Measurements from ENCODE around the gene ADCYAP1R1.

ADCYAP1R1 gene

DNA sequence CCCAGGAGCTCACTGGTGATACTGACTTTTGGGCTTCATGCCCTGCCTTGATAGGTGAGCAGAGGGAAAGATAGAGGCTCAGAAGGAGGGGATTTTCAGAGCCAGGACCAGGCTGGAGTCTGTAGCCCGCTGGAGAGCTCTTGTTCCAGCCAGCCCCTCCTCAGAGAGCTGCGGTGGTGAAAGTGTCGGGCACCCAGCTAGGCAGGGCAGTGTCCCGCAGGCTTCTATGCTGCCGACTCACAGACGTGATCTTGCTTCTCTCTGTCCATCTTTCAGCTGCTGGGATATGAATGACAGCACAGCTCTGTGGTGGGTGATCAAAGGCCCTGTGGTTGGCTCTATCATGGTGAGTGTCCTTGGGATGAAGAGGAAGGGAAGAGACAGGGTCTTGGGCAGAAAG is 35.2 kb downstream of the ADCYAP1R1 start:
- TF ChIP-seq, protein P1, sequence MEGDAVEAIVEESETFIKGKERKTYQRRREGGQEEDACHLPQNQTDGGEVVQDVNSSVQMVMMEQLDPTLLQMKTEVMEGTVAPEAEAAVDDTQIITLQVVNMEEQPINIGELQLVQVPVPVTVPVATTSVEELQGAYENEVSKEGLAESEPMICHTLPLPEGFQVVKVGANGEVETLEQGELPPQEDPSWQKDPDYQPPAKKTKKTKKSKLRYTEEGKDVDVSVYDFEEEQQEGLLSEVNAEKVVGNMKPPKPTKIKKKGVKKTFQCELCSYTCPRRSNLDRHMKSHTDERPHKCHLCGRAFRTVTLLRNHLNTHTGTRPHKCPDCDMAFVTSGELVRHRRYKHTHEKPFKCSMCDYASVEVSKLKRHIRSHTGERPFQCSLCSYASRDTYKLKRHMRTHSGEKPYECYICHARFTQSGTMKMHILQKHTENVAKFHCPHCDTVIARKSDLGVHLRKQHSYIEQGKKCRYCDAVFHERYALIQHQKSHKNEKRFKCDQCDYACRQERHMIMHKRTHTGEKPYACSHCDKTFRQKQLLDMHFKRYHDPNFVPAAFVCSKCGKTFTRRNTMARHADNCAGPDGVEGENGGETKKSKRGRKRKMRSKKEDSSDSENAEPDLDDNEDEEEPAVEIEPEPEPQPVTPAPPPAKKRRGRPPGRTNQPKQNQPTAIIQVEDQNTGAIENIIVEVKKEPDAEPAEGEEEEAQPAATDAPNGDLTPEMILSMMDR (IDR thresholded peaks at IDR 0.05; ENCODE audit: control insufficient read depth, insufficient read depth, low read depth, low read length, missing control alignments), result no peak
- DNase-seq (ENCODE audit: low read depth), result no peak

DNA sequence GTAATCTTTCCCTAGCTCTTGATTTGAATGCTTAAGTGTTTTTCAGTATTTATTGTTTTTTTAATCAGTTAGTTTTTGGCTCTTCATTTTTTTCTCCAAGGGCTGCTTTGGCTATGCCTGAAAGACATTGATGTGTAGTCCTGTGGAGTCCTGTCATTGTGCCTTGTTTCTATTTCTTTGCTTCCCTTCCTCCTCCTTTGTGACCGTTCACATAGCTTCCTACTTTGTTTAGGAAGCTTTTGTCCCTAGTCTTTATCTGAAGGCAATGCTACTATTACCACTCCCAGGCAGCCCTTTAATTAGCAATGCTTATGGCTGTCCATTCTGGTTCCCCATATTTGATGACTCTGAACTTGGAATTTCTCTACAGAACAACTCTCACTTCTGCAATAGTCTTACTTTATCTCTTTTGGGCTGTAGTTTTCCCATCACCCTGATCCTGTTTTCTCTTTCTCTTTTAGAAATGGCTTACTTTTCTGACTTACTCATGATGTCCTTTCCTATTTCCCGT is 39.9 kb downstream of the ADCYAP1R1 start:
- TF ChIP-seq, protein P1 (IDR thresholded peaks at IDR 0.05; ENCODE audit: control insufficient read depth, insufficient read depth, low read depth, low read length, missing control alignments), result no peak
- no peak for DNase-seq (ENCODE audit: low read depth)
- H3K4me3 ChIP-seq (ENCODE audit: control insufficient read depth, low read depth, low read length), result no peak overlapping the region

More for the DNA sequence above, 35.2 kb downstream of the ADCYAP1R1 start:
- no peak overlapping the region for H3K4me3 ChIP-seq (ENCODE audit: control insufficient read depth, low read depth, low read length)

DNA sequence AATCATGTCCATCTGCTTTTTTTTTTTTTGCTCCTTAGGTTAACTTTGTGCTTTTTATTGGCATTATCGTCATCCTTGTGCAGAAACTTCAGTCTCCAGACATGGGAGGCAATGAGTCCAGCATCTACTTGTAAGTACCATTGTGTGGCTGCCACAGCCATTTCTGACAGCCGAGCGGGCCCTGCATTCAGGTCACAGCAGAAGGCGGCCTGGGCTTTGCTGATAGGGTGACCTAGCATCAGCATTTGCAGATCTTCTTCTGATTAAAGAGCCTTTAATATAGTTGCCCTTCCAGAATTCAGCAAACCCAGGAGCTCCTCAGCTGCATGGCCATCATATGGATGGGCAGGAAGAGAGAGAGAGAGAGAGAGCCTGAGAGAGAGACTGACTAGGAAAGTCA is 40.5 kb downstream of the ADCYAP1R1 start:
- no peak overlapping the region for H3K4me3 ChIP-seq (ENCODE audit: control insufficient read depth, low read depth, low read length)
- TF ChIP-seq, protein P1 (IDR thresholded peaks at IDR 0.05; ENCODE audit: control insufficient read depth, insufficient read depth, low read depth, low read length, missing control alignments), result no peak
- no peak for DNase-seq (ENCODE audit: low read depth)

DNA sequence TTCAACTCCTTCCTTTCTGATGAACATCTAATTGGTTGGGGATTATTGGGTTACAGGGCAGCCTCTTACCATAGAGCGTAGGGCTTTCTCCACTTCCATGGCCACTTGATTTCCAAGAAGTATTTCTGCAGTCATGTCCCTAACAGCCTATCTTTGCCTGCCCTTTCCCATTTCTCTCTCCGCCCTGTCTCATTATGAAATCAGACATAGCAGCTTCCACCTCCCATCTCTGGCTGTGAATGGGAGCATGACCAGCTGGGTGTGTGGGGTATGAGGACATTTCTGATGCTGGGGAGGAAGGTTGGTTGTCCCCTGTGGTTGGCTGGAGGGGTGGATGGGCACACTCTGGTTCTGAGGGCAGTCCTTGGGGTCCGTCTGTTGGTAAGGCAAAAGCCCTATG is 41.2 kb downstream of the ADCYAP1R1 start:
- DNase-seq (ENCODE audit: low read depth), result no peak
- no peak overlapping the region for H3K4me3 ChIP-seq (ENCODE audit: control insufficient read depth, low read depth, low read length)
- TF ChIP-seq, protein P1 (IDR thresholded peaks at IDR 0.05; ENCODE audit: control insufficient read depth, insufficient read depth, low read depth, low read length, missing control alignments), result no peak

DNA sequence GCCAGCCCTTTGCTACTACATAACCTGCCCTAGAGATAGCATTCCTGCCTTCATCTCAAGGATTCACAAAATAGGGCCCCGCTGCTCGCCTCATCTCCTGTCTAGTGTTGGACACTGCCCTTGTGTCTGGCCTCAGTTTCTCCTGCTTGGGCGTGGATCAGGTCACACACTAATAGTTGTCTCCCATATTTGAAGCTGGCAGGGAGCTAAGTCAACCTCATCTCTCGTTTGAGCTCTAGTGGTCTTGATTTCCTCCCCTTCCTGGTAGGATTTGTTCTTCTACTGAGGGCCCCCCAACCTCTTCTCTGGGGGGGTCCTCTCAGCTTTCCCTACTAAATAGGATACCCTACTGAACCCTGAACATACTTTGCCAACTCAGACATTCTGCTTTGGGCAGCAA is 42.2 kb downstream of the ADCYAP1R1 start:
- TF ChIP-seq, protein P1 (IDR thresholded peaks at IDR 0.05; ENCODE audit: control insufficient read depth, insufficient read depth, low read depth, low read length, missing control alignments), result no peak

DNA sequence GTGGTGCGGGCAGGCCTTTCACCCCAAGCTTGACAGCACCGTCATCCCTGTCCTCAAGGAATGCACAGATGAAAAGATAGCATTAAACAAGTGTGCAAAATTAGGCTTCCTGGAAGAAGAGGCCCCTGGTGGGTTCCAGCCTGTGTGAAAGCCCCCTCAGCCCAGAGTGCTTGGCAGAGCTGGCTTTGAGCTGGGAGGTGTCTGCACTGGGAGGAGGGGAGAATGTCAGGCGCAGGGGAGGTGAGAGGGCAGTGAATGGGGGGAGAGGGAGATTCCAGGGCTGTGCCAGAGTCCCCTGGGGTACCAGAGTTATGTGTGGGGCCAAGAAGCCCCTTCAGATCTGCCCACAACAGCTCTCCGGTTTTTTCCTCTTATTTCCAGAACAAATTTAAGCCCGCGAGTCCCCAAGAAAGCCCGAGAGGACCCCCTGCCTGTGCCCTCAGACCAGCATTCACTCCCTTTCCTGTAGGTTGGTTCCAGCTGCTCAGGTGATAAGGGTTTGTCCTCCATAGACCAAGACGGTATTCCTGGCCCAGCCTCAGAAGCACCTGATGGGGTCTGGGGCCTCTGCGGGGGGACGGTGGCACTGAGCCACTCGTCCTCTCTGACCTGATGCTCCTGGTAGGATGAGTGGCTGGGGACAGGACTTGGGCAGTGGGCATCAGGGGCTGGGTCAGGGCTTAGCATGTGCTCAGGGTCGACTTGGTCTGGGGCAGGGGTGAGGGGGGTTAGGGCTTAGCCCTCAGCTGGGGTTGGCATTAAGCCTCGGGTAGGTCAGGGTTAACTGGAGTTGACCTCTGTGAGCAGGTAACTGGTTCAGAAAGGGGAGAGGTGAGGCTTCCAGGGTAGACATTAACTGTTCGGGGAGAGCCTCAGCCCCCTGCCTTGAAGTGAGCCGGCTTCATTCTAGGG is 43.4 kb downstream of the ADCYAP1R1 start:
- TF ChIP-seq, protein P1 (IDR thresholded peaks at IDR 0.05; ENCODE audit: control insufficient read depth, insufficient read depth, low read depth, low read length, missing control alignments), result no peak
- H3K4me3 ChIP-seq (ENCODE audit: control insufficient read depth, low read depth, low read length), result no peak overlapping the region

More for the DNA sequence above, 42.2 kb downstream of the ADCYAP1R1 start:
- H3K4me3 ChIP-seq (ENCODE audit: control insufficient read depth, low read depth, low read length), result no peak overlapping the region
- no peak for DNase-seq (ENCODE audit: low read depth)

More for the DNA sequence above, 43.4 kb downstream of the ADCYAP1R1 start:
- DNase-seq (ENCODE audit: low read depth), result no peak

Data from AG09309 (cell line).